Keratinocyte (primary cell): ENCODE results near the gene PABPN1L. TPM values are rescaled to one million over a fixed set of nuclear protein-coding genes. Genes with fewer than 3 reads are reported as not detected.

Experiments
- DNase-seq: peaks from one replicate; pipeline ENCODE4 v3.0.0-alpha.2; 2011; ENCODE audit warnings: low read depth, missing footprints, low spot score
- FAIRE-seq: peaks from 2 replicates; lab custom pipeline; 2011; peaks lifted over from hg19 to GRCh38; lab: Jason Lieb, UNC
- H2AFZ ChIP-seq: 2 replicates; pipeline ENCODE4 v1.6.0; 2012; ENCODE audit warnings: low read length, control low read depth, inconsistent platforms; ENCODE audit not compliant: control insufficient read depth
- H3K27ac ChIP-seq: 2 replicates; pipeline ENCODE4 v1.5.1; 2011; ENCODE audit warnings: low read length; ENCODE audit not compliant: control insufficient read depth, insufficient read depth
- H3K27me3 ChIP-seq: 3 replicates; pipeline ENCODE4 v1.6.0; 2011; ENCODE audit warnings: low read length; ENCODE audit not compliant: control insufficient read depth, insufficient read depth; ENCODE audit errors: extremely low read depth
- H3K36me3 ChIP-seq, 2 experiments: 2 replicates in 1 of 2; 3 replicates in 1 of 2; pipeline ENCODE4 v1.5.1; 2011; ENCODE audit warnings: low read length in 2 of 2, mild to moderate bottlenecking in 1 of 2; ENCODE audit not compliant: control insufficient read depth in 2 of 2, insufficient read depth in 2 of 2; ENCODE audit errors: extremely low read depth in 1 of 2
- H3K4me1 ChIP-seq: 3 replicates; pipeline ENCODE4 v1.5.1; 2011; ENCODE audit warnings: low read length; ENCODE audit not compliant: control insufficient read depth, insufficient read depth; ENCODE audit errors: extremely low read depth
- H3K4me2 ChIP-seq: 3 replicates; pipeline ENCODE4 v1.6.0; 2011; ENCODE audit warnings: low read depth, low read length; ENCODE audit not compliant: control insufficient read depth, insufficient read depth; ENCODE audit errors: extremely low read depth
- H3K4me3 ChIP-seq, 3 experiments: fragments of 200-600 bp in 1 of 3; sonication (generic) in 1 of 3; 2 replicates in 2 of 3; 3 replicates in 1 of 3; pipeline ENCODE4 v1.5.1; 2011 to 2016; ENCODE audit warnings: low read length in 3 of 3, mild to moderate bottlenecking in 3 of 3, control low read depth in 2 of 3, inconsistent platforms in 1 of 3, low read depth in 1 of 3, mixed read lengths in 1 of 3, mixed run types in 1 of 3, moderate library complexity in 1 of 3; ENCODE audit not compliant: control insufficient read depth in 2 of 3, insufficient read depth in 2 of 3; ENCODE audit errors: extremely low read depth in 1 of 3
- H3K79me2 ChIP-seq: 2 replicates; pipeline ENCODE4 v1.6.0; 2012; ENCODE audit warnings: low read length; ENCODE audit not compliant: control insufficient read depth, insufficient read depth
- H3K9ac ChIP-seq: 3 replicates; pipeline ENCODE4 v1.6.0; 2011; ENCODE audit warnings: low read length; ENCODE audit not compliant: control insufficient read depth, insufficient read depth; ENCODE audit errors: extremely low read depth
- H3K9me1 ChIP-seq: 3 replicates; pipeline ENCODE4 v1.6.0; 2011; ENCODE audit warnings: low read length; ENCODE audit not compliant: control insufficient read depth, insufficient read depth; ENCODE audit errors: extremely low read depth
- H3K9me3 ChIP-seq: 2 replicates; pipeline ENCODE4 v1.5.1; 2012; ENCODE audit warnings: low read depth, low read length; ENCODE audit not compliant: control insufficient read depth
- H4K20me1 ChIP-seq: 3 replicates; pipeline ENCODE4 v1.6.0; 2011; ENCODE audit warnings: low read length; ENCODE audit not compliant: control insufficient read depth, insufficient read depth; ENCODE audit errors: extremely low read depth
- CTCF ChIP-seq, 3 experiments: IDR thresholded peaks in 1 of 3; conservative IDR thresholded peaks in 1 of 3; optimal IDR thresholded peaks in 1 of 3; 2 replicates in 2 of 3; 3 replicates in 1 of 3; pipeline versions ENCODE3 to v1.5.1; 2011; ENCODE audit warnings: low read length in 3 of 3, mild to moderate bottlenecking in 3 of 3, moderate library complexity in 2 of 3, control low read depth in 1 of 3, inconsistent platforms in 1 of 3; ENCODE audit not compliant: insufficient read depth in 2 of 3; ENCODE audit errors: extremely low read depth in 1 of 3
- EZH2 ChIP-seq: IDR thresholded peaks from one replicate; pipeline ENCODE4 v1.6.1; 2012; ENCODE audit warnings: inconsistent platforms, mild to moderate bottlenecking, low read length, moderate library complexity
- dilution Hi-C: fragments of 300-500 bp; cut with MboI; formaldehyde crosslinking; loops from one replicate; pipeline ENCODE4 v1.7.0; 2020; ENCODE audit warnings: low sequenced_read_pairs; ENCODE audit not compliant: extremely low pct_ligation_motif_present
- polyA plus RNA-seq, 5 experiments: library from polyadenylated mRNA; depleted of rRNA in 3 of 5; stranded (reverse) in 3 of 5; stranded (forward) in 1 of 5; unstranded in 1 of 5; fragments of >200 nt; gene quantifications; 1 replicate in 1 of 5; 2 replicates in 3 of 5; 3 replicates in 1 of 5; pipeline versions ENCODE4 v1.2.1 to v1.2.3, GENCODE V29; 2011 to 2012; ENCODE audit warnings: missing spikeins in 2 of 5, low read depth in 1 of 5, low replicate concordance in 1 of 5

PABPN1L gene
- polyA plus RNA-seq, 1 donor (not counting 4 experiments of a cell fraction or from before 2014, with no cell fraction given), result not detected

DNA sequence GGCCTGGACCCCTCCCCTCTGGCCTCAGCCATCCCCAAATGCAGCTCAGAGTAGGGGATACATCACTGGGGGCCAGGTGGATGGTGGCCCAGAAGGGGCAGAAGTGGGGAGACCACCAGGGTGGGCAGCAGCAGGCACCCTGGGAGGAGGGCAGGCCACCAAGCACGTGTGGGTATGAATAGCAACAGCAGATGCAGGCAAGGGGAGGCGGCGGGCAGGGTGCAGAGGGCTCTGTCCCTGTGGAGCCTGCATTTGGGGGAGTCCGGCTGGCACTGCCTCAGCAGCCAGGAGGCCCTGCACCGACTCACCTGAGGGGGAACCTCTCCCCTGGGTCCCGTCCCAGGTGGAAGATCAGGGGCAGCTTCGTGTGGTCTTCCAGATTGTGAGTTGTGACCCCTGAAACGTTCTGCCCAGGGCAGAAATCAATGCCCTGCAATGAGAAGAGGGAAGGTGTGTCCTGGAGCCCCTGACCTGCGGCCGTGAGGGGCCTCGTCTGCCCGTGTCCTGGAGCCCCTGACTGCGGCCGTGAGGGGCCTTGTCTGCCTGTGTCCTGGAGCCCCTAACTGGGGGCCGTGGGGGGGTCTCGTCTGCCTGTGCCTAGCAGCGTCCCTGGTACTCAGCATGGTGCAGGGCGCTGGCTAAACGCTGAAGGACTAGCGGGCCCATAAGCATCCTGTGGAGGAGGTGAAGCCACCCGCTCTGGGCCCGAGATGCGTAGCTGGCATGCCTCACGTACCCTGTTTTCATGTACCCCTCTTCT, 44.0 kb downstream of the PABPN1L start:
- TF ChIP-seq CTCF (optimal IDR thresholded peaks at IDR 0.05 in 1 of 3, IDR thresholded peaks at IDR 0.05 in 1 of 3, conservative IDR thresholded peaks at IDR 0.05 in 1 of 3; ENCODE audit: extremely low read depth in 1 of 3, insufficient read depth in 2 of 3, low read length in 3 of 3), result no peak
- H3K36me3 ChIP-seq, result peaks cover 0 to 9% of the 10 kb centered on the region in 2 experiments
- no peak overlapping the region for H3K4me3 ChIP-seq
- no peak for FAIRE-seq
- no peak overlapping the region for H3K9ac ChIP-seq
- no peaks in the 10 kb centered on the region for H3K9me3 ChIP-seq
- no peak overlapping the region for H3K27ac ChIP-seq
- DNase-seq, result no peak
- no peak overlapping the region for H3K4me2 ChIP-seq
- dilution Hi-C loops, result no loop called here
- peaks cover 5% of the 10 kb centered on the region for H3K4me1 ChIP-seq
- H2AFZ ChIP-seq, result no peak overlapping the region
- H4K20me1 ChIP-seq, result no peaks in the 10 kb centered on the region
- H3K27me3 ChIP-seq, result no peaks in the 10 kb centered on the region
- H3K9me1 ChIP-seq, result no peaks in the 10 kb centered on the region
- H3K79me2 ChIP-seq, result no peaks in the 10 kb centered on the region

DNA sequence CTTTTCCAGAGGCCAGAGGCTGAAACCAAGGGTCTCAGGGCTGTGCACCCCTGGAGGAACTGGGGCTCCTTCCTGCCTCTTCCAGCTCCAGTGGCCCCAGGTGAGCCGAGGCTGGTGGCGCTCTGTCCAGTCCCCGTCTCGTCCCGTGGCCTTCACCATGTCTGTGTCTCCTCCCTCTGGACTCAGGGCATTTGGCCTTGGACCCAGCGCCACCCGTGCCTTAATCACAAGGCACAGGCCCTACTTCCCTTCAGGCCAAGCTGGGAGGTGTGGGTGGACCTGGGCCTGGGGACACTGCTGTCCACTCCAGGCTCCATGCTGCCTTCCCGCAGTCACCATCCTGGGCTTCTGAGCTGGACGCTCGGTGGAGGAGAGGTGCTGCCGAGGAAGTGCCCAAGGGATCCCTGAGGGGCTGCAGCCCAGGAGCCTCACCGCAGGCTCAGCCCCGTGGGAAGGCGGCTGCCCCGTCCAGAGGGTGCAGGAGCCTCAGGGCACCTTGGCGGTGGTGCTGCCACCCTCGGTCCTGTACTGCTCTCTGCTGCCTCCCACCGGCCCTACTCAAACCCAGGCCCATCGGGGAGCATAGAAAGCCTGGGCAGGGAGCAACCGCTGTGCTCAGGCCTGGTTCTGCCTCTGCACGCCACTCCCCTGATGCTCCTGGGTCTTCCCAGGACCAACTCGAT, 45.2 kb downstream of the PABPN1L start:
- dilution Hi-C loops, result no loop called here
- FAIRE-seq, result no peak
- no peak for DNase-seq

More for the DNA sequence above, 45.2 kb downstream of the PABPN1L start:
- Histone ChIP-seq H3K9ac (no peak overlapping the region), H4K20me1 (no peaks in the 10 kb centered on the region), H3K4me1 (peaks cover 15% of the 10 kb centered on the region), H3K4me2 (no peak overlapping the region), H3K36me3 (peaks cover 0 to 9% of the 10 kb centered on the region in 2 experiments), H3K9me3 (no peaks in the 10 kb centered on the region), H2AFZ (no peak overlapping the region), H3K79me2 (no peaks in the 10 kb centered on the region), H3K4me3 (no peak overlapping the region), H3K27me3 (no peaks in the 10 kb centered on the region), H3K9me1 (no peaks in the 10 kb centered on the region), H3K27ac (no peak overlapping the region)
- TF ChIP-seq EZH2 (no peak), CTCF (optimal IDR thresholded peaks at IDR 0.05 in 1 of 3, IDR thresholded peaks at IDR 0.05 in 1 of 3, conservative IDR thresholded peaks at IDR 0.05 in 1 of 3; ENCODE audit: extremely low read depth in 1 of 3, insufficient read depth in 2 of 3, low read length in 3 of 3) (no peak)
